ENCODE data around the gene CSNK1A1L.

Gene CSNK1A1L

GRCh38 chr13:37105251-37105714 is at the start of gene CSNK1A1L:
Gene CSNK1A1L (minus strand): TSS chr13:37105664. CDS start chr13:37105256, 408 bp downstream.
- DNase-seq: no peak

- DNase-seq: no peak
Measured at GRCh38 chr13:37149380-37149779, 43.9 kb upstream of the CSNK1A1L start.

DNA sequence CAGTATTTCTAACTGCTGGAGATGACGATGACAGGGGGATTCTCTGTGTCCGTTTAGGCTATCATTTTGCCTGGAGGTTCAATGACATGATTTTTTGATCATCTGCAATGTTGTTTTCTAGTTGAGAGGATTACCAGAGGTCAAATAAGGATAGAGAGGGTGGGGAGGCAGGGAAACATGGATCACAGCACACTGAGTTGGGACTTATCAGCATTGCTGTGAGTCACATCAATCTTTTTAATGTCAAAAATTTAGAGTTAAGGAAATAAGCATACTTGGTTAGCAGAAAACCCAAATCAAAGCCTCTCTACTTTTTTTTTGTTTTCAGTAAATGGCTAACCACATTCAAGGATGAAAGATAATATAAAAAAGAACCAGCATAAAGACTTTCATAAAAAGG is 43.0 kb upstream of the CSNK1A1L start:
- DNase-seq: no peak

DNA sequence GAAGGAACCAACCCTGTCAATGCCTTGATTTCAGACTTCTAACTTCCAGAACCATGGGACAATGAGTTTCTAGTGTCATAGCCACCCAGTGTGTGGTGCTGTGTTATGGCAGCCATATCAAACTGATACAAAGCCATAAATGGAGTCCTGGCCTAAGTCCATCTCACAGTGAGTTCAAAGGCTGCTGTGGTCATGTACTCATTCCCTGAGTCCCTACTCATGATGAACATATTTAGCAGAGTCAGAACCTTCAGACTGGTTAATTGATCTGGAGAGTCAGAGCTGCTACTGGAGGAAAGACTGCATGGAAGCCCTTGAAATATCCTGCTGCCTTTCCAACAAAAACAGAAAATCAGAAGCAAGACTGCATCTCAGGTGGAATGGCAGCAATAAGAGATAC is 39.2 kb upstream of the CSNK1A1L start:
- DNase-seq: no peak

- no peak for DNase-seq
Measured at GRCh38 chr13:37143911-37144310, 38.4 kb upstream of the CSNK1A1L start.

DNA sequence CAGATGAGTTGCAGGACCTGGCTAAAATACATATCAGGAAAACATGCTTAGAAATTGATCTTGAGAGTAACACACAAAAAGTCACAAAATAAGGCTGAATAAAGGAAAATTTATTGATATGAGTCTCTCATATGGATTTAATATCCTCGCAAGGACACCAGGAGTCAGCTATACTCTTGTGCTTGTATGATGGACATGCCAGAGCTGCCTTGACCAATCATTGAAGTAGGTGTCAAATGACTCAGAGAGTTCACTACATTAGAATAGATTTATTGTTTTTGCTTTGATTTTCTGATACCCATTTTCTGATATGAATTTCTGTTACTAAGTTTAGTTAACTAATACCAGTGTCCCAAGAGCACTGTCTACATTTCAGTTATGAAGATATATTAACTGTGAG is 37.4 kb upstream of the CSNK1A1L start:
- DNase-seq: no peak

- no peak for DNase-seq
Measured at GRCh38 chr13:37141011-37141410, 35.5 kb upstream of the CSNK1A1L start.

DNA sequence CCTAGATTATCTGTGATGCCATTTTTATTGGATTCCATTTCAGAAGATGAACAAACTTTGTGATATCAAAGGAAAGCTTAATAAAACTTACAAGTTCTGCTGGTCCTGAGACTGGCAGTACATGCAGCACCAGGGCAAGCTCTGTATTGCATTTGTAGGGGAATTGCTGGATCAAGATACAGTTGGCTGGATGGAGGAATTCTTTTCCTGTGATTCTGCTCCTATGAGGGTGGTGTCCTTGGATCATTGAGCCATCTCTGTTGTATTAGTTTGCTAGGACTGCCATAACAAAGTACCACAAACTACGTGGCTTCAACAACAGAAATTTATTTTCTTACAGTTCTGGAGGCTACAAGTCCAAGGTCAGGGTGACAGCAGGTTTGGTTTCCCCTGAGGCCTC is 33.9 kb upstream of the CSNK1A1L start:
- DNase-seq: no peak

DNA sequence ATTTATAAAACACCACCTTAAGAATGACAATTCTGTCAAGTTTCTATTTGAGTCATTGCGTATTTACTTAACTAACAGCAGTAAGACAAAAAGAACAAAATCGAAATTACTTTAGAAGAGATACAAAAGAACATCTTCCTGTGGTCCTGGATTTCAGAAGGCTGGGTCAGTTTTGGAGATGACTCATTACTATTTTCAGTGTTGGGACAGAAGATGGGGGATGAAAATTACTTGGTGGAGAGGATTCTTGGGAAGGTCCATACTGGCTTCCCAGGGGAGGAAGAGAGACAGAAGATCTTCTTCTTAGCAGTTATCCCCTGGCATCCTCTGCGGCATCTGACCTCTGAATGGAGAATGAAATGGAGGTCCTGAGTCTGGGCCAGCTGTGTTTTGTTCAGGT is 33.5 kb upstream of the CSNK1A1L start:
- no peak for DNase-seq

DNA sequence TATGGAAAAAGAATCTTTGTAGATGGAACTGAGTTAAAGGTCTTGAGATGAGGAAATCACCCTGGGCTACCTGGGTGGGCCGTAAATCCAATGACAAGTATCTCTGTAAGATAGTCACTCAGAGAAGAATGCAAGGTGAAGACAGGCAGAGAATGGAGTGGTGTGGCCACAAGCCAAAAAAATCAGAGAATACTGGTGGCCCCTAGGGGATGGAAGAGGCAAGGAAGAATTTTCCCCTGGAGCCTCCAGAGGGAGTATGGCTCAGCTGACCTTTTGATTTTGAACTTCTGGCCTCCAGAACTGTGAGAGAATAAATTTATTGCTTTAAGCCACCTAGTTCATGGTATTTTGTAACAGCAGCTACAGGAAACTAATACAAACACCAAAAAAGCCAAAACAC is 32.7 kb upstream of the CSNK1A1L start:
- no peak for DNase-seq

DNA sequence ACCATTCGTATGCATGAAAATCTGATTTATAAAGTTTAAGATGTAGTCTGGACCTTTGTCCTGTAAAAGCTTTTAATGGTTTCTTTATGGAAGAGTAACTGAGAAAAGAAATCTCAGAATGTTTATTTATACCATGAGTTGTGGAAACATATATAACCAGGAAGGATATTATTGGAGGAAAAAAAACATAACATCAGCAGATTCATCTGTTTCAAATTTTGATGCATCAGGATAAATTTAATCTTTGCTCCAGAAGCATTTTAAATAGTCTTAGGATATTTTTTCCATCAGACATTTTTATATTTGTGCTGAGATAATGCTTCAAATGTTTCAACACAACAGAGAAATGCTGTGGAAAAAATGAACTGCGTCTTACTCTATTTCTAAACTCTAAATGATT is 31.2 kb upstream of the CSNK1A1L start:
- DNase-seq: no peak

DNA sequence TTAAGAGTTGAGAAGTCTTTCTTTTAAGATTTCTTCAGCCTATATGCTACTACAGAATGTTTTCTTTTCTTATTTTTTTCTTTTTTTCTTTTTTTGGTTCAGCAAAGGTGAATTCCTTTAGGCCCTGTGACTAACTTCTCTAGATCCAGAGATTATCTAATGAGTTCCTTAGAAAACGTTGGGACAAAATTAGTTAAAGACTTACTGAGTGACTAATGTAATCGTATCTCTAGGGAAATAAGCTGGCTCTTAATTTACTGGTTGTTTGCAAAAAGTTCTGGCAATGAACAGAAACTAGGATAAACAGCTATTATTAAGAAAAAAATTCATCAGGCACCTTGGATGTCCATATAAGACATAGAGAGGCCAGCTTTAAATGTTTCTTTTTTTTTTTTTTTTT is 30.7 kb upstream of the CSNK1A1L start:
- no peak for DNase-seq

DNA sequence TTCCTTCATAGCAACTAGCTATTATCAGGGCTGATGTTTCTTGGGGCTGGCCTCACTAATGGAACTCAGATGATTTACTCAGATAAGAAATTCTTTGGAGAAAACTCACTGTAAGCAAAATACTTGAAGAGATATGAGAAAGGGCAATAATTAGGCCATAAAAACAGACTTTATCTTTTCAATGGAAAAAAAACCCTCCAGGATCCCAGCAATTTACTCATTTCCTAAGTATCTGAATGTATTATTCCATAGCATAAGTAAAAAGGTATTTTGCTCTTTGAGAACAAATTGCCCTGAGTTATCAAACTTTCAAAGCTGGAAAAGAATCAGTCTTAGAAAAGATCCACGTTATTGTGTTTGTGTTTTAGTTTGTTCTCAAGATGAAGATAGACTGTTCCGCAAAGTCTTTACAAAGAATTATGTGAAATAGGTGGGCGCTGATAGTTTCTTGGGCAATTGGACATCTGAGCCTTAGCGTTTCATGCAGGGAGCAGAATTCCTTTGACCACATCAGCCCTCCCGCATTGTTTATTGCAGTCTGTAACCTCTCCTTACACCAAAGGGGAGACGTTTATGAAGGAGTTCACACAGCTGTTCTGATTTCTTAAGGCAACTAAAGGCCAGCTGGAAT is 29.1 kb upstream of the CSNK1A1L start:
- DNase-seq: no peak

- no peak for DNase-seq
Measured at GRCh38 chr13:37132211-37132610, 26.7 kb upstream of the CSNK1A1L start.

DNA sequence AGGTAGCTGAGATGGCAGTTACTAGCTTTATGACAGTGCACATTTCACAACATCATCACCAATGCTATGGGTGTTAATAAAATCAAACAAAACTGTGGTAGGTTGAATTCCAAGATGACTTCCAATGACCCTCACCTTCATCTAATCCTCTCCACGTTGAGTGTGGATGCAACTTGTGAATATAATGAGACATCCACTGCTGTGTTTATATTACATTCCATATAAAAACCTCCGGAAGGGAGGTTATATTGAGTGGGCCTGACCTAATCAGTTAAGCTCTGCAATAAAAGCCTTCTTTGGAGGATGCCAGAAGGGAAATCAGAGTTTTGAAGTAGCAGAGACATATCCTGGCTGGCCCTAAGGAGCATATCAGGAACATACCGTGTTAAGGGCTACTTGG is 25.6 kb upstream of the CSNK1A1L start:
- DNase-seq: no peak

DNA sequence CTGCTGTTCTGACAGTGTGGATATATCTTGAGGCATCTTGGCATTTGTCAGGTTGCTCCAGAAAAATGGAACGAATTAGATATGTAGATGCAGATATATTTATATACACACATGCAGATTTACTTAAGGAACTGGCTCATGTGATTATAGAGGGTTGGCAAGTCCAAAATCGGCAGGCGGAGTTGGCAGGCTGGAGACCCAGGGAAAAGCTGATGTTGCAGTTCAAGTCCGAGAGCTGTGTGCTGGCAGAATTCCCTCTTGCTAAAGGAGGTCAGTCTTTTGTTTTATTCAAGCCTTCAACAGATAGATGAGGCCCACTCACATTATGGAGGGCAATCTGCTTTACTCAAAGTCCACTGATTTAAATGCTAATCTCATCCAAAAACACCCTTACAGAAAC is 24.4 kb upstream of the CSNK1A1L start:
- DNase-seq: no peak

DNA sequence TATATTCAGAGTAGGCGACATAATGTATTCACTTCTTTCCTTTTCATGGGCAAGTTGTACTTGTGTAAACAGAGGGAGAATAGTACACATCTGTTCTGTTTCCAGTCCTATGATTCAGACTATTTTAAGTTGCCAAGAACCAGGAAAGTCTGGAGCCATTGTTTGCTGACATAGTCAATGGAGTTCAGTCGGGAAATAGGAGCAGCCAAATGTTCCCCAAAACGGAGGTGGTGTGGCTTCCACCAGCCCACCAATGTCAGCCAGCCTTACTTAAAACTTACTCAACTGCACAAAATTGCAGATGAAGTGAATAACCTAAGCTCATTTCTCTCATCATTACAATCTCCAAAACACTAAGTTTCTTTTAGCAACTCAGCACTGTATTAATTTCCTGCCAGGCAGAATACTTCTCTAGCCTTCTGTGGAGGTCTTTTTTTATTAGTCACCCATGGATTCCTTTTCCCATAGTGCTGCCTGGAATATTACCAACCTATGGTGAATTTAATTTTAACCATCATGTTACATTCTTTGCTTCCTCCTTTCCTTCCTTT is 22.3 kb upstream of the CSNK1A1L start:
- no peak for DNase-seq

GRCh38 chr13:37123337-37123736 is 17.9 kb upstream of the CSNK1A1L start:
- no peak for DNase-seq

DNA sequence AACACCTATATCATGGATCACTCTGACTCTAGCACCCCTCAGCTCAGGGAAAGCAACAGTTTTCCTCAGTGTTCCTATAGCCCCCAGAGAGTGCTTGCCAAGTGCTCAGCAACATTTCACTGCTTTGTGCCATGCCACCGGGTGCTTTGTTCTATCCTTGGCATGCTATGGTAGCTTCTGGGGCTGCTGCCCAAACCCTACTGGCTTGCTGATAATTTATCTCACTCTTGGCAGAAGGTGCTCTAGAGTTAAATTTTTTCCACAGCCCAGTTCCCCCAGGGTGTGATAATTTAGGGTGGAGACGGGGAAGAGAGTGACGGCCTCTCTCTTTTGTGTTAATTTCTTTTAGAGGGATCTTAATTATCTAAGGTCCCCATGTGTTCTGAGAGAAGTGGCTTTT is 12.6 kb upstream of the CSNK1A1L start:
- no peak for DNase-seq

GRCh38 chr13:37114250-37114649 is 8.8 kb upstream of the CSNK1A1L start:
- DNase-seq: no peak

DNA sequence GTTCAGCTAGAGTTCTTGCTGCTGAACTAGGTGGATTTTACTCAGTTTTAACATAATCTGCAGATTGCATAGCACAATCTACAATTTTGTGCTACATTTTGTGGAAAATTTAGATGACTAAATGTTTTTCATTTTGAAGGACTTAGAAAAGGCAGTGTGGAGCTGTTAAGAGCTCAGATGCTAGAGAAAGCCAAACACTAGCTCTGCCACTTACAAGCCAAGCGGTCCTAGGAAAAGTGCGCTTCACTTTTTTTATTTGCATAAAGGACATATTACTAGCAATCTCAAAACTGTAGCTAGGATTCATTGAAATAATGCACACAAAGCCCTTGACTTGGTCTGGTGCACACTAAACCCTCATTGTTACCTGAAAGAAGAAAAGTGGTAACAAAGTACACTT is 8.1 kb upstream of the CSNK1A1L start:
- no peak for DNase-seq

- DNase-seq: no peak
Measured at GRCh38 chr13:37109051-37109678, 3.7 kb upstream of the CSNK1A1L start.

DNA sequence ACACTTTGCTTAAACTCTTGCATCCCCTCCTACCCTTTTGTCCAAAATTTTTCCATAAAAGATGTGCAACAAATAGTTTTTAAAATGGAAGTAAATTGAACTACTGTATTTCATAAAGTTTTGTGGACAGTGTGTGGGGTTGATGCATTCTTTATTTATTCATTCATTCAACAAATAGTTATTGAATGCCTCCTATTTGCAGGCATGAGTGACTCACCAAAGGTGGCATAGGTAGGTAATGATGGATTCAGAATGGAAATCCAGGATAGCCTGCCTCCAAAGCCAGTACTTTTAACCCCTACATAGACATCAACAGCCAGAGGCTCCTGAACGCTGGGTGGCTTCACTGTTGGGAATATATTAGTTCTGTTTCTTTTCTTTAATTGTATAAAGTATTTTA is 2.4 kb upstream of the CSNK1A1L start:
- no peak for DNase-seq

DNA sequence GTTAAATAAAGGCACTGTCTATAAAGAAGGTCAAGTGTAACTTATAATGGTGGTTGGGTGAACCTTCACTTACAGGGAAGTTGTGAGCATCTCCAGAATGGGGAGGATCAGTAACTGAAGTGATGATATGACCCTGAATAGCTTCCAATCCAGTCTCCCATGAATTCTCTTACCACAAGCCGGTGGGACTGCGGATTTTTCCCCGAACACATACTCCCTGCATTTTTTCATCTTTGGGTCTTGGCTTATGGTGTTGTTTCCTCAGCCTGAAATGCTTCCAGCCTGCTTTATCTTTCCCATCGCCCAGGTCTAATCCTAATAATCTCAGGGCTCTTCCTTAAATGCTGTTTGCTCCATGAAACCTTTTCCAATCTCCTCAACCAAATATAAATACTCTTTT is 2.0 kb upstream of the CSNK1A1L start:
- no peak for DNase-seq

GRCh38 chr13:37106642-37107041 is 1.2 kb upstream of the CSNK1A1L start:
- no peak for DNase-seq

Measured in activated effector memory CD4-positive, alpha-beta T cell treated with anti-CD3 and anti-CD28 coated beads, Interleukin-2, amount 50 U/mL, for 16 hours (primary cell).